KMS-11 (cell line): ENCODE results near the gene ABLIM1.

Experiments used
- H2AFZ ChIP-seq: fragments of 200-600 bp; sonication (generic); 2 replicates; pipeline ENCODE4 v1.6.1; 2016; ENCODE audit warnings: antibody characterized with exemption, mixed run types, low read depth
- H3K27ac ChIP-seq: fragments of 200-600 bp; sonication (generic); 2 replicates; pipeline ENCODE4 v1.6.1; 2016; ENCODE audit warnings: mild to moderate bottlenecking, mixed run types
- H3K27me3 ChIP-seq: fragments of 200-600 bp; sonication (generic); 2 replicates; pipeline ENCODE4 v1.6.1; 2017; ENCODE audit warnings: mild to moderate bottlenecking, low read depth, mixed run types, moderate library complexity; ENCODE audit not compliant: insufficient read depth
- H3K36me3 ChIP-seq: fragments of 200-600 bp; sonication (generic); 2 replicates; pipeline ENCODE4 v1.6.1; 2017; ENCODE audit warnings: mild to moderate bottlenecking, mixed run types; ENCODE audit not compliant: insufficient read depth
- H3K4me1 ChIP-seq: fragments of 200-600 bp; sonication (generic); 2 replicates; pipeline ENCODE4 v1.6.1; 2016; ENCODE audit warnings: mild to moderate bottlenecking, low read depth, mixed run types; ENCODE audit not compliant: poor library complexity, severe bottlenecking
- H3K4me2 ChIP-seq: fragments of 200-600 bp; sonication (generic); 2 replicates; pipeline ENCODE4 v1.7.0; 2016; ENCODE audit warnings: mild to moderate bottlenecking, mixed run types
- H3K4me3 ChIP-seq: fragments of 200-600 bp; sonication (generic); IDR thresholded peaks from 2 replicates; pipeline ENCODE4 v1.6.1; 2017; ENCODE audit warnings: low read depth, low read length, mixed read lengths; ENCODE audit not compliant: insufficient read depth
- H3K79me2 ChIP-seq: fragments of 200-600 bp; sonication (generic); 2 replicates; pipeline ENCODE4 v1.6.1; 2016; ENCODE audit warnings: low read depth, mixed run types; ENCODE audit not compliant: insufficient read depth
- H3K9ac ChIP-seq: fragments of 200-600 bp; sonication (generic); 2 replicates; pipeline ENCODE4 v1.6.1; 2016; ENCODE audit warnings: mild to moderate bottlenecking, mixed run types
- H4K20me1 ChIP-seq: fragments of 200-600 bp; sonication (generic); 2 replicates; pipeline ENCODE4 v1.6.1; 2016; ENCODE audit warnings: mild to moderate bottlenecking, mixed run types; ENCODE audit not compliant: insufficient read depth
- CTCF ChIP-seq: fragments of 200-600 bp; sonication (generic); conservative IDR thresholded peaks from 2 replicates; pipeline ENCODE4 v1.6.1; 2017; ENCODE audit warnings: low read depth, mild to moderate bottlenecking, antibody characterized with exemption, low read length, moderate library complexity, mixed read lengths

The ABLIM1 gene

DNA sequence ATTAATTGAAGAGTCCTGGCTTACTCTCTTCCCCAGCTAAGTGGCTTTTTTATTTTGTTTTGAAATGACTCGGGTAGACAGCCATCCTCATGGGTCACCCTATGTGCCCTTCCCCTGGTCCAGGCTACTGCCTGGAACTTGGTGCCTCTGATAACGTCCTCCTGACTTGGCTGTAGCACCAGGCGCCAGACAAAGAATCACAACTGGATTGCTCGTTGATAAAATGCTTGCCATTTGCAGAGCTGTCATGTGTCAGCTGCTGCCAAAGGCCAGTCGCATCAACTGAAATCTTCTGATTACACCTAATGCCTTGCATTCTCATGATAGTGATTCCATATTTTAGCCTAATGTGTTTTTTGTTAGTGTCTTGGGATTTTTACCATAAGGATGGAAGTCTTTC is 27.4 kb upstream of the ABLIM1 start:
- no peaks in the 10 kb centered on the region for H3K4me1 ChIP-seq
- no peak overlapping the region for H2AFZ ChIP-seq
- no peaks in the 10 kb centered on the region for H3K27me3 ChIP-seq
- H3K9ac ChIP-seq = no peak overlapping the region
- no peaks in the 10 kb centered on the region for H4K20me1 ChIP-seq
- TF ChIP-seq CTCF = no peak
- H3K4me3 ChIP-seq = no peak overlapping the region
- H3K36me3 ChIP-seq = no peaks in the 10 kb centered on the region
- no peak overlapping the region for H3K4me2 ChIP-seq
- H3K27ac ChIP-seq = no peak overlapping the region
- no peaks in the 10 kb centered on the region for H3K79me2 ChIP-seq

- no peaks in the 10 kb centered on the region for H3K27me3 ChIP-seq
- no peaks in the 10 kb centered on the region for H3K4me1 ChIP-seq
- no peak overlapping the region for H3K4me3 ChIP-seq
- H3K79me2 ChIP-seq = no peaks in the 10 kb centered on the region
- H3K36me3 ChIP-seq = no peaks in the 10 kb centered on the region
- H3K9ac ChIP-seq = no peak overlapping the region
- no peak overlapping the region for H3K27ac ChIP-seq
- no peak for TF ChIP-seq CTCF
- H3K4me2 ChIP-seq = no peak overlapping the region
- no peaks in the 10 kb centered on the region for H4K20me1 ChIP-seq
- no peak overlapping the region for H2AFZ ChIP-seq
Measured at GRCh38 chr10:114684822-114685209, 26.7 kb upstream of the ABLIM1 start.

DNA sequence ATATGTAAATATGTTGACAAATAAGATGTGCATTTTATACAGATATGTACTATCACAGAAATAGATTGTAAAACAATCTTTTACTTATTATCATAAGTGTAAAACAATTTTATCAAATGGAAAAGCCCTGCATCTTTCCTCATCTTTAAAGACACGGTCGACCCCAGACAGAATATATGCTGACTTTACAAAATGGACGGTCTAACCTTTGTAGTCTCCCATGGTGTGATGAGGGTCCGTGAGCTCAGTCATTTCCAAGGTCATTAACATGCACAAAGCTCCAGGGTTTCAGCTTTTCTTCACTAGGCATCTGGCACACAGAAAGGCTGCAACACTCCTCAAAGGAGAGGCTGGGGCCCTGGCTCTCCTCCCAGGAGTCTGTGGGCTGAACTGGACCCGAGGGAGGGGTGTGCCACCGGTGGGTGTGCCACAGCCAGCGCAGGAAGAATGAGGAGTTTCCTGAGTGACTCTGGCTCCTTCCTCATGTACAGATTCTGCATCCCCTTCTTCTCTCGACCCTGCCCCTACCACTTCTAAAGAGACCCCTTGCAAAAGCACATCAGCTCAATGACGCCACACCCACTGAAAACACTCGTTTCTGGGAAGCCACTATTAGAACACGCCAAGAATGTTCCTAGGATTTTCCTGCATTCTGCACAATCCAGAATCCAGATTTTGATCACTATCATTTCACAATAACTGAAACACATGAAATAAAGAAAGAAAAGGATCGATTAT is 26.2 kb upstream of the ABLIM1 start:
- Histone ChIP-seq H3K27me3 (no peaks in the 10 kb centered on the region), H3K27ac (no peak overlapping the region), H3K4me3 (no peak overlapping the region), H3K79me2 (no peaks in the 10 kb centered on the region), H3K4me1 (no peaks in the 10 kb centered on the region), H2AFZ (no peak overlapping the region), H3K36me3 (no peaks in the 10 kb centered on the region), H3K9ac (no peak overlapping the region), H4K20me1 (no peaks in the 10 kb centered on the region), H3K4me2 (no peak overlapping the region)
- TF ChIP-seq CTCF = no peak

DNA sequence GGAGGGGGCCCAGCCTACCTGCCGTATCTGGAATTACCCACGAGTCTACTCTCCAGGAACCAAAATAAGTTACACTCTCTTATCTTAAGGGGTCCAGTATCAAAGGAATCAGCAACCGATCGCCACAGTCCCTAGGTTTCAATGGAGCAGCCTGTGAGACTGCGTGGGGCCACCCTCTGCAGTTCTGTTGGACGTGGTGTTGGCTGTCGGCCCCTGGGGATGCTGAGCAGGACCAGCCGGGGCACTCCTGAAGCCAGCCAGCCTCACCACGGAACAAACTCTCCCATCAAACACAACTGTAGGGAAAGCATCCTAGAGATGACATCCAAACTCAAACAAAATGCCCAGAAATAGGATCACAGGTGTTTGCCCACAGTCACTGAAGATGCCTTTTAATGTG is 25.5 kb upstream of the ABLIM1 start:
- Histone ChIP-seq H3K79me2 (no peaks in the 10 kb centered on the region), H3K27ac (no peak overlapping the region), H3K27me3 (no peaks in the 10 kb centered on the region), H4K20me1 (no peaks in the 10 kb centered on the region), H3K4me2 (no peak overlapping the region), H3K4me3 (no peak overlapping the region), H3K36me3 (no peaks in the 10 kb centered on the region), H2AFZ (no peak overlapping the region), H3K4me1 (no peaks in the 10 kb centered on the region), H3K9ac (no peak overlapping the region)
- TF ChIP-seq CTCF = no peak
